ENCODE data around the gene PPP2R5D. TPM values are rescaled to one million over a fixed set of nuclear protein-coding genes. Genes with fewer than 3 reads are reported as not detected.

PPP2R5D gene
- total RNA-seq, 6 experiments from 2014 or later: 37.7 to 50.7 (median 43.4) TPM

- H3K36me3 Mint-ChIP-seq (ENCODE audit: low read depth): peaks cover 49% of the 10 kb centered on the region
- H3K27me3 Mint-ChIP-seq (ENCODE audit: insufficient read depth): peaks cover 3% of the 10 kb centered on the region
- no peak for DNase-seq
- H3K4me3 Mint-ChIP-seq: no peak overlapping the region
- H3K4me1 Mint-ChIP-seq (ENCODE audit: low read depth): peaks cover 32% of the 10 kb centered on the region
- H3K27ac Mint-ChIP-seq: no peak overlapping the region
- TF ChIP-seq CTCF (IDR thresholded peaks at IDR 0.05): no peak
- H3K9me3 Mint-ChIP-seq: no peaks in the 10 kb centered on the region
Measured at GRCh38 chr6:43047998-43048397, 63.6 kb downstream of the PPP2R5D start.

GRCh38 chr6:43050981-43051380 lies 66.6 kb downstream of the PPP2R5D start:
- H3K4me1 Mint-ChIP-seq (ENCODE audit: low read depth): peaks cover 44% of the 10 kb centered on the region
- peaks cover 3% of the 10 kb centered on the region for H3K27me3 Mint-ChIP-seq (ENCODE audit: insufficient read depth)
- no peak for DNase-seq
- H3K27ac Mint-ChIP-seq: peak overlapping the region; percentile 12; the same call in 1 of the 2 replicates
- peak overlapping the region; percentile 16; the same call in 1 of the 2 replicates for H3K4me3 Mint-ChIP-seq
- no peak for TF ChIP-seq CTCF (IDR thresholded peaks at IDR 0.05)
- H3K9me3 Mint-ChIP-seq: no peaks in the 10 kb centered on the region
- H3K36me3 Mint-ChIP-seq (ENCODE audit: low read depth): peaks cover 54% of the 10 kb centered on the region

GRCh38 chr6:43052225-43052841 lies 68.0 kb downstream of the PPP2R5D start:
- Mint-ChIP-seq H3K4me1 (ENCODE audit: low read depth) (peaks cover 44% of the 10 kb centered on the region), H3K27me3 (ENCODE audit: insufficient read depth) (peaks cover 3% of the 10 kb centered on the region), H3K36me3 (ENCODE audit: low read depth) (peaks cover 54% of the 10 kb centered on the region), H3K9me3 (no peaks in the 10 kb centered on the region), H3K4me3 (peak overlapping the region; percentile 93), H3K27ac (peak overlapping the region; percentile 96)
- no peak for DNase-seq
- TF ChIP-seq CTCF (IDR thresholded peaks at IDR 0.05): no peak

- H3K27me3 Mint-ChIP-seq (ENCODE audit: insufficient read depth): peaks cover 3% of the 10 kb centered on the region
- H3K4me3 Mint-ChIP-seq: peak overlapping the region; percentile 93
- H3K36me3 Mint-ChIP-seq (ENCODE audit: low read depth): peaks cover 59% of the 10 kb centered on the region
- no peaks in the 10 kb centered on the region for H3K9me3 Mint-ChIP-seq
- DNase-seq: no peak
- TF ChIP-seq CTCF (IDR thresholded peaks at IDR 0.05): no peak
- peak overlapping the region; percentile 96 for H3K27ac Mint-ChIP-seq
- peaks cover 47% of the 10 kb centered on the region for H3K4me1 Mint-ChIP-seq (ENCODE audit: low read depth)
Measured at GRCh38 chr6:43052842-43053544, 68.6 kb downstream of the PPP2R5D start.

GRCh38 chr6:43053545-43054205 lies 69.3 kb downstream of the PPP2R5D start, which contains the start of gene CUL7:
Gene CUL7 (minus strand): TSS chr6:43053851. CDS start chr6:43052788, 1,063 bp downstream.
- DNase-seq: peak; percentile 89
- H3K4me3 Mint-ChIP-seq: peak within 1 kb of the TSS; percentile 93
- H3K27ac Mint-ChIP-seq: peak within 1 kb of the TSS; percentile 96
- H3K27me3 Mint-ChIP-seq (ENCODE audit: insufficient read depth): peaks cover 3% of the 10 kb centered on the region
- peak; percentile 20; the same call in 1 of the 2 replicates for TF ChIP-seq CTCF (IDR thresholded peaks at IDR 0.05)
- H3K9me3 Mint-ChIP-seq: no peaks in the 10 kb centered on the region
- H3K4me1 Mint-ChIP-seq (ENCODE audit: low read depth): peaks cover 53% of the 10 kb centered on the region
- peaks cover 66% of the 10 kb centered on the region for H3K36me3 Mint-ChIP-seq (ENCODE audit: low read depth)
